CD4-positive, alpha-beta T cell treated with Interleukin-4 for 4 hours (primary cell): Measurements from ENCODE around the gene CNPY2.
"Not testable (repeated sequence)": the region's sequence is repeated elsewhere in the genome, so short reads cannot be mapped to it uniquely, and the experiment has no call there.

ENCODE experiments used
- DNase-seq: peaks from one replicate; pipeline ENCODE4 v3.0.0-alpha.2; 2020

The CNPY2 gene

GRCh38 chr12:56297400-56297799 lies 18.4 kb downstream of the CNPY2 start:
- peak; percentile 12 for DNase-seq

GRCh38 chr12:56296295-56296694 lies 19.5 kb downstream of the CNPY2 start:
- DNase-seq, result no peak

- DNase-seq, result no peak
These were observed 22.0 kb downstream of the CNPY2 start for GRCh38 chr12:56293795-56294194.

GRCh38 chr12:56288705-56289387 lies 26.9 kb downstream of the CNPY2 start:
- no peak for DNase-seq

GRCh38 chr12:56286044-56286830 lies 29.6 kb downstream of the CNPY2 start:
- no peak for DNase-seq

GRCh38 chr12:56284263-56284662 lies 31.5 kb downstream of the CNPY2 start:
- DNase-seq, result not testable (repeated sequence)

GRCh38 chr12:56282579-56282978 lies 33.2 kb downstream of the CNPY2 start:
- no peak for DNase-seq

- no peak for DNase-seq
These were observed 33.8 kb downstream of the CNPY2 start for GRCh38 chr12:56282030-56282429.

GRCh38 chr12:56280849-56281248 lies 34.9 kb downstream of the CNPY2 start:
- no peak for DNase-seq

GRCh38 chr12:56278905-56279304 lies 36.9 kb downstream of the CNPY2 start:
- no peak for DNase-seq

GRCh38 chr12:56274299-56274698 lies 41.5 kb downstream of the CNPY2 start:
- no peak for DNase-seq

- DNase-seq, result not testable (repeated sequence)
These were observed 43.3 kb downstream of the CNPY2 start for GRCh38 chr12:56272468-56272867.

GRCh38 chr12:56271031-56271430 lies 44.8 kb downstream of the CNPY2 start:
- peak; percentile 10 for DNase-seq

- DNase-seq, result no peak
These were observed 48.2 kb downstream of the CNPY2 start for GRCh38 chr12:56267443-56268071.

- peak; percentile 86 for DNase-seq
These were observed 48.9 kb downstream of the CNPY2 start, which contains the start of gene COQ10A for GRCh38 chr12:56266693-56267442. TSS of gene COQ10A (plus strand) at chr12:56266942. CDS start at chr12:56267119, 177 bp downstream.

- DNase-seq, result not testable (repeated sequence)
These were observed 49.6 kb downstream of the CNPY2 start for GRCh38 chr12:56266068-56266692.

- DNase-seq, result not testable (repeated sequence)
These were observed 52.8 kb downstream of the CNPY2 start for GRCh38 chr12:56262955-56263354.

- no peak for DNase-seq
These were observed 54.1 kb downstream of the CNPY2 start for GRCh38 chr12:56261503-56262232.

GRCh38 chr12:56260921-56261320 lies 54.9 kb downstream of the CNPY2 start:
- no peak for DNase-seq

GRCh38 chr12:56260380-56260779 lies 55.4 kb downstream of the CNPY2 start:
- DNase-seq, result no peak
